HEK293 (cell line): ENCODE results near the gene SUFU.

Experiments used
- BCL11B ChIP-seq: fragments of 450-650 bp; formaldehyde crosslinking; IDR thresholded peaks from 2 replicates; pipeline ENCODE4 v1.5.1; 2016; ENCODE audit warnings: low read depth, missing biosample characterization, missing genetic modification characterization
- GFI1B ChIP-seq: fragments of 450-650 bp; formaldehyde crosslinking; IDR thresholded peaks from 2 replicates; pipeline ENCODE4 v1.5.1; 2016; ENCODE audit warnings: missing biosample characterization, missing genetic modification characterization
- HOXA7 ChIP-seq: sonication (generic); formaldehyde crosslinking; IDR thresholded peaks from 2 replicates; pipeline ENCODE4 v1.8.1; 2022; ENCODE audit warnings: missing genetic modification reagents, borderline replicate concordance
- KLF1 ChIP-seq: fragments of 450-650 bp; formaldehyde crosslinking; IDR thresholded peaks from 2 replicates; pipeline ENCODE4 v1.5.1; 2016; ENCODE audit warnings: missing biosample characterization, missing genetic modification characterization
- MEIS1 ChIP-seq: sonication (generic); formaldehyde crosslinking; IDR thresholded peaks from 2 replicates; pipeline ENCODE4 v1.8.1; 2022; ENCODE audit warnings: missing genetic modification reagents, mild to moderate bottlenecking, borderline replicate concordance
- MYNN ChIP-seq: fragments of 450-650 bp; formaldehyde crosslinking; IDR thresholded peaks from 2 replicates; pipeline ENCODE4 v1.5.1; 2016; ENCODE audit warnings: missing biosample characterization, missing genetic modification characterization, borderline replicate concordance
- MZF1 ChIP-seq: fragments of 450-650 bp; formaldehyde crosslinking; IDR thresholded peaks from 2 replicates; pipeline ENCODE4 v1.5.1; 2017; ENCODE audit warnings: missing biosample characterization, missing genetic modification characterization, borderline replicate concordance
- OSR2 ChIP-seq: fragments of 450-650 bp; formaldehyde crosslinking; IDR thresholded peaks from 2 replicates; pipeline ENCODE4 v1.5.1; 2016; ENCODE audit warnings: missing biosample characterization, missing genetic modification characterization
- SP3 ChIP-seq: fragments of 450-650 bp; formaldehyde crosslinking; IDR thresholded peaks from 2 replicates; pipeline ENCODE4 v1.5.1; 2016; ENCODE audit warnings: missing biosample characterization, missing genetic modification characterization
- ZBTB17 ChIP-seq: fragments of 450-650 bp; formaldehyde crosslinking; IDR thresholded peaks from 2 replicates; pipeline ENCODE4 v1.5.1; 2016; ENCODE audit warnings: missing biosample characterization, missing genetic modification characterization
- ZEB2 ChIP-seq: fragments of 450-650 bp; formaldehyde crosslinking; IDR thresholded peaks from 2 replicates; pipeline ENCODE4 v1.5.1; 2016; ENCODE audit warnings: missing biosample characterization, missing genetic modification characterization
- ZFHX2 ChIP-seq: fragments of 450-650 bp; formaldehyde crosslinking; conservative IDR thresholded peaks from 2 replicates; pipeline ENCODE4 v1.5.1; 2016; ENCODE audit warnings: missing biosample characterization, missing genetic modification characterization
- ZFP41 ChIP-seq: fragments of 450-650 bp; formaldehyde crosslinking; IDR thresholded peaks from 2 replicates; pipeline ENCODE4 v1.5.1; 2016; ENCODE audit warnings: missing biosample characterization, missing genetic modification characterization, borderline replicate concordance
- ZNF169 ChIP-seq: fragments of 450-650 bp; formaldehyde crosslinking; IDR thresholded peaks from 2 replicates; pipeline ENCODE4 v1.5.1; 2016; ENCODE audit warnings: missing biosample characterization, missing genetic modification characterization
- ZNF174 ChIP-seq: fragments of 450-650 bp; formaldehyde crosslinking; IDR thresholded peaks from 2 replicates; pipeline ENCODE4 v1.5.0; 2017; ENCODE audit warnings: missing biosample characterization, mild to moderate bottlenecking, missing genetic modification characterization
- ZNF239 ChIP-seq: fragments of 450-650 bp; formaldehyde crosslinking; IDR thresholded peaks from 2 replicates; pipeline ENCODE4 v1.5.1; 2016; ENCODE audit warnings: missing biosample characterization, missing genetic modification characterization
- ZNF404 ChIP-seq: fragments of 450-650 bp; formaldehyde crosslinking; IDR thresholded peaks from 2 replicates; pipeline ENCODE4 v1.5.1; 2017; ENCODE audit warnings: missing biosample characterization, missing genetic modification characterization
- ZNF426 ChIP-seq: fragments of 450-650 bp; formaldehyde crosslinking; IDR thresholded peaks from 2 replicates; pipeline ENCODE4 v1.5.1; 2017; ENCODE audit warnings: missing biosample characterization, missing genetic modification characterization, mild to moderate bottlenecking, inconsistent platforms, moderate library complexity
- ZNF433 ChIP-seq: fragments of 450-650 bp; formaldehyde crosslinking; IDR thresholded peaks from 2 replicates; pipeline ENCODE4 v1.5.1; 2016; ENCODE audit warnings: missing biosample characterization, missing genetic modification characterization, low read depth
- ZNF510 ChIP-seq: fragments of 450-650 bp; formaldehyde crosslinking; IDR thresholded peaks from 2 replicates; pipeline ENCODE4 v1.5.1; 2018; ENCODE audit warnings: mild to moderate bottlenecking, missing genetic modification characterization, missing biosample characterization; ENCODE audit not compliant: insufficient replicate concordance
- ZNF529 ChIP-seq: fragments of 450-650 bp; formaldehyde crosslinking; IDR thresholded peaks from 2 replicates; pipeline ENCODE4 v1.5.1; 2017; ENCODE audit warnings: missing genetic modification characterization, missing biosample characterization; ENCODE audit not compliant: insufficient replicate concordance
- ZNF571 ChIP-seq: fragments of 450-650 bp; formaldehyde crosslinking; IDR thresholded peaks from 2 replicates; pipeline ENCODE4 v1.5.0; 2017; ENCODE audit warnings: missing biosample characterization, missing genetic modification characterization
- ZNF623 ChIP-seq: fragments of 450-650 bp; formaldehyde crosslinking; IDR thresholded peaks from 2 replicates; pipeline ENCODE4 v1.5.1; 2016; ENCODE audit warnings: missing biosample characterization, missing genetic modification characterization
- ZNF664 ChIP-seq: fragments of 450-650 bp; formaldehyde crosslinking; IDR thresholded peaks from 2 replicates; pipeline ENCODE4 v1.5.1; 2016; ENCODE audit warnings: missing biosample characterization, missing genetic modification characterization
- ZNF792 ChIP-seq: fragments of 450-650 bp; formaldehyde crosslinking; IDR thresholded peaks from 2 replicates; pipeline ENCODE4 v1.5.1; 2016; ENCODE audit warnings: missing biosample characterization, missing genetic modification characterization
- ZSCAN23 ChIP-seq: fragments of 450-650 bp; formaldehyde crosslinking; IDR thresholded peaks from 2 replicates; pipeline ENCODE4 v1.5.1; 2016; ENCODE audit warnings: missing biosample characterization, missing genetic modification characterization
- ZSCAN30 ChIP-seq: fragments of 450-650 bp; IDR thresholded peaks from 2 replicates; pipeline ENCODE4 v1.5.1; 2018; ENCODE audit warnings: missing biosample characterization, mild to moderate bottlenecking, missing genetic modification characterization, moderate library complexity
- TF ChIP-seq, protein P1 (sequence below): fragments of 450-650 bp; formaldehyde crosslinking; IDR thresholded peaks from 2 replicates; pipeline ENCODE4; 2016; ENCODE audit warnings: missing biosample characterization, missing genetic modification characterization
- TF ChIP-seq, protein P2 (sequence below): fragments of 450-650 bp; IDR thresholded peaks from 2 replicates; pipeline ENCODE4 v1.5.1; 2018; ENCODE audit warnings: missing biosample characterization, missing genetic modification characterization
- TF ChIP-seq, protein P3 (sequence below): fragments of 450-650 bp; formaldehyde crosslinking; IDR thresholded peaks from 2 replicates; pipeline ENCODE4 v1.5.1; 2016; ENCODE audit warnings: missing biosample characterization, missing genetic modification characterization
- TF ChIP-seq, protein P4 (sequence below): fragments of 450-650 bp; formaldehyde crosslinking; IDR thresholded peaks from 2 replicates; pipeline ENCODE4 v1.5.1; 2016; ENCODE audit warnings: missing biosample characterization, missing genetic modification characterization, borderline replicate concordance
- TF ChIP-seq, protein P5 (sequence below): fragments of 450-650 bp; formaldehyde crosslinking; IDR thresholded peaks from 2 replicates; pipeline ENCODE4 v1.5.1; 2016; ENCODE audit warnings: missing biosample characterization, missing genetic modification characterization

SUFU gene

DNA sequence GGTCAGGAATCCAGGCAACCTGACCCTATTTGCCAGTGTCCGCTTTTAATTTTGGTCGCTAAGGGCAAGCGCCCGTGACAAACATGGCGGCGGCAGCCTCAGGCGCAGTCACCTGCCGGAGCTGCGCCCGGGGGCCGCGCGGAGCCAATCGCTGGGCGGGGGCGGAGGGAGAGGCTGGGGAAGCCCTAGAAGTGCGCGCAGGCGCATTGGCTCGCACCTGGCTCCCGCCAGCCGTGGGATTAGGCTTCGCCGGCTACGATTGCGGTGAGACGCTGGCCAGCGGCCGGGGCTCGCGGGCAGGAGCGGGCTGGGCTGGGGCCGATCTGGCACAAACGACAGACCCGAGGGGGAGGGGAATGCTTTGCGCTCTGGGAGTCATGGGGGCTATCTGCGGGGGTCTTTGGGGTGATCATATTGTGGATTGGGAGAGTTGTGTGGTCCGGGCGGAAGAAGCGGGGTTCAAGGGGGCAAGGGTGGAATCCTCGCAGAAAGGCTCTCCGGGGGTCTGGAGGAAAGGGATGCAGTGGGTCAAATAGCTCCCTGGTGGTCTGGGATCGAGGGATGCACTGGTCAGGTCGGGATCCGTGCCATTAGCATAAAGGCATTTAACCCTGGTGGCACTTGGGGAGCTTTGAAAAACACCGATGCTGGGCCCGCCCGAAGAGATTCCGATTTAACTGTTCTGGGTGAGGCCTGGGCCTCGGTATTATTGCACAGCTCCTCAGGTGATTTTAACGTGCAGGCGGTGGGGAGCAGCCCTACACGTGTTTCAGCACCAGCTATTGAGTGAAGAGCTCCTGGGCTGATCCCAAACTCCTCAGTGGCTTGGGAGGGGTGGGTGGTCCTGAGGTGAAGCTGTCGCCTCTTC lies 42.4 kb upstream of the SUFU start (continued):
- TF ChIP-seq, protein P1, sequence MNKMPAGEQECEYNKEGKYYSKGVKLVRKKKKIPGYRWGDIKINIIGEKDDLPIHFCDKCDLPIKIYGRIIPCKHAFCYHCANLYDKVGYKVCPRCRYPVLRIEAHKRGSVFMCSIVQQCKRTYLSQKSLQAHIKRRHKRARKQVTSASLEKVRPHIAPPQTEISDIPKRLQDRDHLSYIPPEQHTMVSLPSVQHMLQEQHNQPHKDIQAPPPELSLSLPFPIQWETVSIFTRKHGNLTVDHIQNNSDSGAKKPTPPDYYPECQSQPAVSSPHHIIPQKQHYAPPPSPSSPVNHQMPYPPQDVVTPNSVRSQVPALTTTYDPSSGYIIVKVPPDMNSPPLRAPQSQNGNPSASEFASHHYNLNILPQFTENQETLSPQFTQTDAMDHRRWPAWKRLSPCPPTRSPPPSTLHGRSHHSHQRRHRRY (tag by site-specific recombination): no peak
- TF ChIP-seq ZEB2 (tag by site-specific recombination): peak; percentile 88
- no peak for TF ChIP-seq GFI1B (tag by site-specific recombination)
- no peak for TF ChIP-seq OSR2
- no peak for TF ChIP-seq ZNF239 (tag by site-specific recombination)
- TF ChIP-seq ZBTB17 (tag by site-specific recombination): peak; percentile 97
- TF ChIP-seq ZNF571 (tag by site-specific recombination): no peak
- TF ChIP-seq ZNF529: no peak
- TF ChIP-seq ZNF433 (tag by site-specific recombination): no peak
- TF ChIP-seq ZNF426 (tag by site-specific recombination): no peak
- TF ChIP-seq ZNF792: no peak
- TF ChIP-seq, protein P2, sequence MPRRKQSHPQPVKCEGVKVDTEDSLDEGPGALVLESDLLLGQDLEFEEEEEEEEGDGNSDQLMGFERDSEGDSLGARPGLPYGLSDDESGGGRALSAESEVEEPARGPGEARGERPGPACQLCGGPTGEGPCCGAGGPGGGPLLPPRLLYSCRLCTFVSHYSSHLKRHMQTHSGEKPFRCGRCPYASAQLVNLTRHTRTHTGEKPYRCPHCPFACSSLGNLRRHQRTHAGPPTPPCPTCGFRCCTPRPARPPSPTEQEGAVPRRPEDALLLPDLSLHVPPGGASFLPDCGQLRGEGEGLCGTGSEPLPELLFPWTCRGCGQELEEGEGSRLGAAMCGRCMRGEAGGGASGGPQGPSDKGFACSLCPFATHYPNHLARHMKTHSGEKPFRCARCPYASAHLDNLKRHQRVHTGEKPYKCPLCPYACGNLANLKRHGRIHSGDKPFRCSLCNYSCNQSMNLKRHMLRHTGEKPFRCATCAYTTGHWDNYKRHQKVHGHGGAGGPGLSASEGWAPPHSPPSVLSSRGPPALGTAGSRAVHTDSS (tag by site-specific recombination): no peak
- TF ChIP-seq ZNF404 (tag by site-specific recombination): no peak
- TF ChIP-seq, protein P3, sequence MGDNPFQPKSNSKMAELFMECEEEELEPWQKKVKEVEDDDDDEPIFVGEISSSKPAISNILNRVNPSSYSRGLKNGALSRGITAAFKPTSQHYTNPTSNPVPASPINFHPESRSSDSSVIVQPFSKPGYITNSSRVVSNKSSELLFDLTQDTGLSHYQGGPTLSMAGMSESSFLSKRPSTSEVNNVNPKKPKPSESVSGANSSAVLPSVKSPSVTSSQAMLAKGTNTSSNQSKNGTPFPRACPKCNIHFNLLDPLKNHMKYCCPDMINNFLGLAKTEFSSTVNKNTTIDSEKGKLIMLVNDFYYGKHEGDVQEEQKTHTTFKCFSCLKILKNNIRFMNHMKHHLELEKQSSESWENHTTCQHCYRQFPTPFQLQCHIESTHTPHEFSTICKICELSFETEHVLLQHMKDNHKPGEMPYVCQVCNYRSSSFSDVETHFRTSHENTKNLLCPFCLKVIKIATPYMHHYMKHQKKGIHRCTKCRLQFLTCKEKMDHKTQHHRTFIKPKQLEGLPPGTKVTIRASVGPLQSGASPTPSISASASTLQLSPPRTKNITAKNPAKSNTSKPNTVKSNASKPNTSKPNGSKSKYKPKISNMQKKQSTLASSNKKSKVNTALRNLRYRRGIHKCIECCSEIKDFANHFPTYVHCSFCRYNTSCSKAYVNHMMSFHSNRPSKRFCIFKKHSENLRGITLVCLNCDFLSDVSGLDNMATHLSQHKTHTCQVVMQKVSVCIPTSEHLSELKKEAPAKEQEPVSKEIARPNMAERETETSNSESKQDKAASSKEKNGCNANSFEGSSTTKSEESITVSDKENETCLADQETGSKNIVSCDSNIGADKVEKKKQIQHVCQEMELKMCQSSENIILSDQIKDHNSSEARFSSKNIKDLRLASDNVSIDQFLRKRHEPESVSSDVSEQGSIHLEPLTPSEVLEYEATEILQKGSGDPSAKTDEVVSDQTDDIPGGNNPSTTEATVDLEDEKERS (tag by site-specific recombination): no peak
- TF ChIP-seq, protein P4, sequence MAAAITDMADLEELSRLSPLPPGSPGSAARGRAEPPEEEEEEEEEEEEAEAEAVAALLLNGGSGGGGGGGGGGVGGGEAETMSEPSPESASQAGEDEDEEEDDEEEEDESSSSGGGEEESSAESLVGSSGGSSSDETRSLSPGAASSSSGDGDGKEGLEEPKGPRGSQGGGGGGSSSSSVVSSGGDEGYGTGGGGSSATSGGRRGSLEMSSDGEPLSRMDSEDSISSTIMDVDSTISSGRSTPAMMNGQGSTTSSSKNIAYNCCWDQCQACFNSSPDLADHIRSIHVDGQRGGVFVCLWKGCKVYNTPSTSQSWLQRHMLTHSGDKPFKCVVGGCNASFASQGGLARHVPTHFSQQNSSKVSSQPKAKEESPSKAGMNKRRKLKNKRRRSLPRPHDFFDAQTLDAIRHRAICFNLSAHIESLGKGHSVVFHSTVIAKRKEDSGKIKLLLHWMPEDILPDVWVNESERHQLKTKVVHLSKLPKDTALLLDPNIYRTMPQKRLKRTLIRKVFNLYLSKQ (tag by site-specific recombination): no peak
- TF ChIP-seq ZNF169 (tag by site-specific recombination): no peak
- TF ChIP-seq BCL11B (tag by site-specific recombination): no peak
- no peak for TF ChIP-seq ZNF510 (tag by site-specific recombination)
- TF ChIP-seq MYNN (tag by site-specific recombination): 0 out of 2 replicates have a peak, but pooled peaks have one; percentile 8
- TF ChIP-seq ZNF623 (tag by site-specific recombination): no peak
- TF ChIP-seq ZNF664 (tag by site-specific recombination): no peak
- TF ChIP-seq, protein P5, sequence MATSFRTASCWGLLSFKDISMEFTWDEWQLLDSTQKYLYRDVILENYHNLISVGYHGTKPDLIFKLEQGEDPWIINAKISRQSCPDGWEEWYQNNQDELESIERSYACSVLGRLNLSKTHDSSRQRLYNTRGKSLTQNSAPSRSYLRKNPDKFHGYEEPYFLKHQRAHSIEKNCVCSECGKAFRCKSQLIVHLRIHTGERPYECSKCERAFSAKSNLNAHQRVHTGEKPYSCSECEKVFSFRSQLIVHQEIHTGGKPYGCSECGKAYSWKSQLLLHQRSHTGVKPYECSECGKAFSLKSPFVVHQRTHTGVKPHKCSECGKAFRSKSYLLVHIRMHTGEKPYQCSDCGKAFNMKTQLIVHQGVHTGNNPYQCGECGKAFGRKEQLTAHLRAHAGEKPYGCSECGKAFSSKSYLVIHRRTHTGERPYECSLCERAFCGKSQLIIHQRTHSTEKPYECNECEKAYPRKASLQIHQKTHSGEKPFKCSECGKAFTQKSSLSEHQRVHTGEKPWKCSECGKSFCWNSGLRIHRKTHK (tag by site-specific recombination): no peak
- no peak for TF ChIP-seq MZF1
- TF ChIP-seq ZFHX2 (tag by site-specific recombination): peak; percentile 54; the same call in 1 of the 2 replicates
- no peak for TF ChIP-seq ZFP41
- TF ChIP-seq ZNF174 (tag by site-specific recombination): no peak
- no peak for TF ChIP-seq MEIS1
- no peak for TF ChIP-seq HOXA7 (CRISPR knock-in tag)
- TF ChIP-seq ZSCAN30 (tag by site-specific recombination): peak; percentile 85; the same call in 1 of the 2 replicates
- TF ChIP-seq KLF1 (tag by site-specific recombination): no peak
- TF ChIP-seq ZSCAN23 (tag by site-specific recombination): no peak
- TF ChIP-seq SP3: peak; percentile 89
